Neuronal stem cell (in vitro differentiated cells): ENCODE results near the gene IL19.

Experiments used
- DNase-seq: peaks from one replicate; pipeline ENCODE4 v3.0.0-alpha.2; 2013; ENCODE audit warnings: low spot score
- H2AFZ ChIP-seq: one replicate; pipeline ENCODE4 v1.6.1; 2013; ENCODE audit warnings: mild to moderate bottlenecking, low read length, inconsistent platforms
- H2AK5ac ChIP-seq: 2 replicates; pipeline ENCODE4 v1.6.1; 2013; ENCODE audit warnings: low read depth, mild to moderate bottlenecking, inconsistent platforms, low read length, moderate library complexity, mixed read lengths
- H2BK120ac ChIP-seq: 2 replicates; pipeline ENCODE4 v1.6.1; 2013; ENCODE audit warnings: low read depth, mild to moderate bottlenecking, inconsistent platforms, low read length, moderate library complexity, mixed read lengths
- H2BK12ac ChIP-seq: one replicate; pipeline ENCODE4 v1.6.1; 2013; ENCODE audit warnings: low read length, inconsistent platforms
- H2BK15ac ChIP-seq: 2 replicates; pipeline ENCODE4 v1.6.1; 2013; ENCODE audit warnings: mild to moderate bottlenecking, low read length, inconsistent platforms, mixed read lengths
- H2BK5ac ChIP-seq: one replicate; pipeline ENCODE4 v1.6.1; 2013; ENCODE audit warnings: inconsistent platforms, mild to moderate bottlenecking, low read length, moderate library complexity
- H3K14ac ChIP-seq: one replicate; pipeline ENCODE4 v1.6.1; 2013; ENCODE audit warnings: low read length, inconsistent platforms
- H3K18ac ChIP-seq: 2 replicates; pipeline ENCODE4 v1.6.1; 2013; ENCODE audit warnings: low read length, inconsistent platforms
- H3K23ac ChIP-seq: 2 replicates; pipeline ENCODE4 v1.6.1; 2013; ENCODE audit warnings: low read depth, mild to moderate bottlenecking, mixed read lengths, low read length, inconsistent platforms; ENCODE audit not compliant: poor library complexity
- H3K27ac ChIP-seq: replicated peaks from 3 replicates; pipeline ENCODE4 v1.5.1; 2013; ENCODE audit warnings: low read length, inconsistent platforms
- H3K27me3 ChIP-seq, 3 experiments: 2 replicates each; pipeline ENCODE4 v1.6.1; 2013; ENCODE audit warnings: low read length in 3 of 3, mild to moderate bottlenecking in 2 of 3, inconsistent platforms in 1 of 3, low read depth in 1 of 3, mixed read lengths in 1 of 3, moderate library complexity in 1 of 3; ENCODE audit not compliant: control insufficient read depth in 3 of 3, insufficient read depth in 3 of 3
- H3K36me3 ChIP-seq, 2 donors: replicated peaks in 1 of 2; 2 replicates each; pipeline ENCODE4 v1.6.1; 2013; ENCODE audit warnings: low read length in 2 of 2; ENCODE audit not compliant: control insufficient read depth in 2 of 2, insufficient read depth in 2 of 2
- H3K4ac ChIP-seq: 2 replicates; pipeline ENCODE4 v1.6.1; 2013; ENCODE audit warnings: inconsistent platforms, mild to moderate bottlenecking, low read length, moderate library complexity
- H3K4me1 ChIP-seq, 2 donors: 1 replicate in 1 of 2; 2 replicates in 1 of 2; pipeline ENCODE4 v1.6.1; 2013; ENCODE audit warnings: low read length in 2 of 2, low read depth in 1 of 2; ENCODE audit not compliant: control insufficient read depth in 2 of 2, insufficient read depth in 1 of 2
- H3K4me2 ChIP-seq: one replicate; pipeline ENCODE4 v1.6.1; 2013; ENCODE audit warnings: mild to moderate bottlenecking, low read length, inconsistent platforms; ENCODE audit not compliant: insufficient read depth, poor library complexity, severe bottlenecking
- H3K4me3 ChIP-seq, 2 donors: 2 replicates each; pipeline ENCODE4 v1.5.1; 2013; ENCODE audit warnings: low read length in 2 of 2, mild to moderate bottlenecking in 2 of 2, inconsistent platforms in 1 of 2, moderate library complexity in 1 of 2
- H3K79me1 ChIP-seq: one replicate; pipeline ENCODE4 v1.6.1; 2013; ENCODE audit warnings: low read depth, mild to moderate bottlenecking, inconsistent platforms, low read length, moderate library complexity
- H3K9ac ChIP-seq: one replicate; pipeline ENCODE4 v1.6.1; 2013; ENCODE audit warnings: mild to moderate bottlenecking, low read depth, low read length, inconsistent platforms; ENCODE audit not compliant: poor library complexity
- H3K9me3 ChIP-seq, 2 donors: replicated peaks in 1 of 2; 2 replicates each; pipeline versions ENCODE3 to v1.6.1; 2013; ENCODE audit warnings: low read length in 2 of 2, mild to moderate bottlenecking in 2 of 2, inconsistent platforms in 1 of 2, low read depth in 1 of 2, mixed read lengths in 1 of 2, moderate library complexity in 1 of 2; ENCODE audit not compliant: control insufficient read depth in 2 of 2, insufficient read depth in 1 of 2
- H4K8ac ChIP-seq: one replicate; pipeline ENCODE4 v1.6.1; 2013; ENCODE audit warnings: low read depth, mild to moderate bottlenecking, inconsistent platforms, low read length, moderate library complexity
- H4K91ac ChIP-seq: one replicate; pipeline ENCODE4 v1.6.1; 2013; ENCODE audit warnings: low read length, low read depth, mild to moderate bottlenecking, inconsistent platforms; ENCODE audit not compliant: poor library complexity
- WGBS, 2 donors: extraction: QIAGEN DNeasy Blood & Tissue Kit; methylation state at CpG; one replicate each; pipeline ENCODE4 v1.1.7; 2013; ENCODE audit warnings: missing lambda C conversion rate in 2 of 2, mixed read lengths in 1 of 2; ENCODE audit not compliant: insufficient read length in 2 of 2, insufficient replicate concordance in 1 of 2; ENCODE audit errors: extremely low coverage in 2 of 2; 5-methylcytosine and 5-hydroxymethylcytosine counted together

IL19 gene

GRCh38 chr1:206723805-206724472 lies 46.6 kb upstream of the IL19 start:
- no CpG with 5 or more reads among the region's 12 CpGs for WGBS, 2 donors
- Histone ChIP-seq H3K36me3 (peaks cover 0 to 3% of the 10 kb centered on the region in 2 donors), H2BK120ac (peak overlapping the region; percentile 13), H2BK15ac (no peak overlapping the region), H2BK5ac (no peak overlapping the region), H3K14ac (no peak overlapping the region), H3K9me3 (no peaks in the 10 kb centered on the region), H3K9ac (no peak overlapping the region), H2BK12ac (no peak overlapping the region), H3K27me3 (no peaks in the 10 kb centered on the region), H3K79me1 (peaks cover 17% of the 10 kb centered on the region), H3K4ac (no peak overlapping the region), H4K91ac (no peak overlapping the region), H3K23ac (peak overlapping the region; percentile 25), H4K8ac (no peak overlapping the region), H3K4me1 (peaks cover 0 to 10% of the 10 kb centered on the region in 2 donors), H3K18ac (peak overlapping the region; percentile 39), H3K4me2 (no peak overlapping the region), H3K27ac (no peak overlapping the region), H2AFZ (no peak overlapping the region), H3K4me3 (peak overlapping the region in 1 of 2 donors; percentile 26), H2AK5ac (no peak overlapping the region)
- DNase-seq, result no peak

DNA sequence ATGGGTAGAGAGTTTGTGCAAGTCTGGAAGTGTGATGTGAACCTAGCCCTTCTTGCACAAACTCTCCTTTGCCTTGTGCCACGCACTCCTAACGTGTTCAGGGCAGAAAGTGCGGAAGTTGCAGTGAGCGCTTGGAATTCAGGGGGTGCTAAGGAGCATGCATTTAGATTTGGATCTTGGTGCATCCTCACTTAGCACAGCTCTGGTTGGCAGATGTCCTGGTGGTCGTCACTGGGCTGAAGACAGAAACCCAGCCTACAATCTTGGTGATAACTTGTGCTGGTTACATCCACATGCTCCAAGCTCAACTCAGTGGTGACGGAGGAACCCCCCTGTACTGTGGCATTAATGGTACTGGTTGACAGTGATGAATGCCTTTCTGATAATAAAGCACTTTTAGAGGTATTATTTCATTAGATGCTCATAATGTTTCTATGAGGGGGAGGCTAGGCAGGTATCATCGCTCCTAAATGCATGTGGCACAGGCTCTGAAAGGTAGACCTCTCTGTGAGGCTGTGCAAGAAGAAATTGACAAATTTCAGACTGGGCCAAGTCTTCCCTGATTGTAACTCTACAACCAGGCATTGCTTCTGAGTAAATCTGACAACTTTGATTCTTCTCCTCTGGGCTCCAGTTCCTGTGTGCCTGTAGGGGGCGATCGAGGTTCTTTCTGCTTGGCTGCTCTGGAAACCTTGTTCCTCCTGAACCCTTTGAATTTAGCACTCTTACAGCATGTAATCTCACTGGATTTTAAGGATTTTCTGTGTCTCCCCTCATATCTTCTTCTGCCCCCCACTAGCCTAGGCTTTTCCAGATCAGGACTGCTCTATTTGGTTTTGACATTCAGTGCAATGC lies 45.2 kb upstream of the IL19 start:
- Histone ChIP-seq H2BK15ac (no peak overlapping the region), H3K36me3 (peaks cover 9 to 17% of the 10 kb centered on the region in 2 donors), H2BK5ac (no peak overlapping the region), H3K18ac (no peak overlapping the region), H3K4me2 (no peak overlapping the region), H2AK5ac (no peak overlapping the region), H3K79me1 (peaks cover 14% of the 10 kb centered on the region), H3K14ac (no peak overlapping the region), H4K91ac (no peak overlapping the region), H3K27ac (no peak overlapping the region), H3K9me3 (no peaks in the 10 kb centered on the region), H3K4me1 (peaks cover 0 to 10% of the 10 kb centered on the region in 2 donors), H2BK12ac (no peak overlapping the region), H4K8ac (no peak overlapping the region), H2AFZ (no peak overlapping the region), H3K23ac (no peak overlapping the region), H3K9ac (no peak overlapping the region), H2BK120ac (no peak overlapping the region), H3K27me3 (no peaks in the 10 kb centered on the region), H3K4me3 (no peak overlapping the region), H3K4ac (no peak overlapping the region)
- DNase-seq, result peak; percentile 32
- no CpG with 5 or more reads among the region's 9 CpGs for WGBS, 2 donors

DNA sequence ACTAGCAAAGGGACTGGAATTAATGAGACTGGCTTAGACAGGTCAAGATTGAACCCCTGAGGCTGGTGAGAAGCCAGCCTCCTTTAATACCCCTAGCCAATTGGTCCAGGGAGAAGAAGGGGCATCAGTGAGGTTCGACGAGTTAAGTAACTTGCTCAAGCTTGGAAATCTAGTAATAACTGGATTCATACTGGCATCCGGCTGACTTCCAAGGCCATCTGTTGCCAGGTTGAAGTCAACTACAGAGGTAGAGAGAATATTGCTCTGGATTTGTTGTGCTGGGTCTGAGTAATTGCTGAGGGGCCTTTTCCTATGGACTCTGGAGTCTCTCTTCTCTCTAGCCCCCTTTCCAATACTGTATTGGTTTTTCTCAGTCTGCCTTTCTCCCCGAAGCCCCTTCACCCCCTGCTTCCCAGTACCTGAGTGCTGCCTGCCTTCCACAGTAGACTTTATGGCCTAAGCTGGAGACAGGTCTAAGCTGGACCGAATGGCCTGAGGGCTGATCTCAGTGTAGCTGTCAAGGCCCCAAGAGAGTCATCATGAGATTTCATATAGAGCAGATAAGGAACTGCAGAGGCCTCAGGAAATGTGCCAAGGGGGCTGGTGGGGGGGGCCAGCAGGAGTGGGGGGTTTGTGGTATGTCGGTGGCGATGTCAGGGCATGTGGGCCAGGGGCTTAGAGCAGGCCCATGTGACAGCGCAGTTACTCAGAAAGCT lies 42.4 kb upstream of the IL19 start:
- H3K4me2 ChIP-seq, result no peak overlapping the region
- H2BK15ac ChIP-seq, result no peak overlapping the region
- no peak overlapping the region for H3K4ac ChIP-seq
- H3K14ac ChIP-seq, result no peak overlapping the region
- DNase-seq, result no peak
- peaks cover 29 to 45% of the 10 kb centered on the region in 2 donors for H3K36me3 ChIP-seq
- H3K27me3 ChIP-seq, result no peaks in the 10 kb centered on the region
- H4K8ac ChIP-seq, result no peak overlapping the region
- no peak overlapping the region for H2BK120ac ChIP-seq
- H3K4me3 ChIP-seq, result no peak overlapping the region
- H3K27ac ChIP-seq, result no peak overlapping the region
- no peak overlapping the region for H2BK5ac ChIP-seq
- no peak overlapping the region for H2AK5ac ChIP-seq
- no CpG with 5 or more reads among the region's 8 CpGs for WGBS, 2 donors
- no peak overlapping the region for H3K18ac ChIP-seq
- H2BK12ac ChIP-seq, result no peak overlapping the region
- peaks cover 0 to 10% of the 10 kb centered on the region in 2 donors for H3K4me1 ChIP-seq
- H4K91ac ChIP-seq, result no peak overlapping the region
- H2AFZ ChIP-seq, result no peak overlapping the region
- no peaks in the 10 kb centered on the region for H3K9me3 ChIP-seq
- no peak overlapping the region for H3K9ac ChIP-seq
- H3K23ac ChIP-seq, result peak overlapping the region; percentile 29
- H3K79me1 ChIP-seq, result peaks cover 11% of the 10 kb centered on the region

GRCh38 chr1:206728697-206728987 lies 41.9 kb upstream of the IL19 start:
- Histone ChIP-seq H2AK5ac (no peak overlapping the region), H3K23ac (peak overlapping the region; percentile 29), H3K27me3 (no peaks in the 10 kb centered on the region), H4K8ac (no peak overlapping the region), H2BK15ac (no peak overlapping the region), H3K9ac (no peak overlapping the region), H4K91ac (no peak overlapping the region), H3K79me1 (peaks cover 8% of the 10 kb centered on the region), H3K4me2 (no peak overlapping the region), H3K36me3 (peaks cover 30 to 48% of the 10 kb centered on the region in 2 donors), H3K4me1 (peaks cover 0 to 5% of the 10 kb centered on the region in 2 donors), H2BK12ac (no peak overlapping the region), H3K14ac (no peak overlapping the region), H2AFZ (no peak overlapping the region), H3K4ac (no peak overlapping the region), H3K9me3 (no peaks in the 10 kb centered on the region), H2BK120ac (no peak overlapping the region), H3K18ac (no peak overlapping the region), H2BK5ac (no peak overlapping the region), H3K27ac (no peak overlapping the region), H3K4me3 (no peak overlapping the region)
- no peak for DNase-seq
- WGBS, 2 donors, result no CpG with 5 or more reads among the region's 9 CpGs
